Activated CD4-positive, alpha-beta T cell treated with anti-CD3 and anti-CD28 coated beads, Interleukin-2, amount 50 U/mL, for 16 hours (primary cell): ENCODE data around the gene KRTAP5-3.
A peak's percentile ranks its signal among the peaks of the same experiment; 100 is the strongest.
"Not testable (repeated sequence)": the region's sequence is repeated elsewhere in the genome, so short reads cannot be mapped to it uniquely, and the experiment has no call there.

ENCODE experiments used
- DNase-seq: peaks from one replicate; pipeline ENCODE4 v3.0.0-alpha.2; 2020

Gene KRTAP5-3

GRCh38 chr11:1575756-1576155, 32.5 kb downstream of the KRTAP5-3 start:
- not testable (repeated sequence) for DNase-seq

GRCh38 chr11:1574933-1575242, 33.4 kb downstream of the KRTAP5-3 start:
- no peak for DNase-seq

GRCh38 chr11:1574238-1574932, 33.9 kb downstream of the KRTAP5-3 start:
- DNase-seq: peak; percentile 43

GRCh38 chr11:1573903-1574237, 34.4 kb downstream of the KRTAP5-3 start:
- DNase-seq: no peak

- peak; percentile 14 for DNase-seq
Measured at GRCh38 chr11:1573077-1573902, 35.0 kb downstream of the KRTAP5-3 start.

- DNase-seq: peak; percentile 83
Measured at GRCh38 chr11:1572197-1573076, 35.8 kb downstream of the KRTAP5-3 start, which contains the start of gene DUSP8. DUSP8 (minus strand) TSS chr11:1572271; CDS start chr11:1565826, 6,445 bp downstream.

- DNase-seq: no peak
Measured at GRCh38 chr11:1571760-1572196, 36.5 kb downstream of the KRTAP5-3 start.

GRCh38 chr11:1570896-1571759, 37.1 kb downstream of the KRTAP5-3 start:
- no peak for DNase-seq

- DNase-seq: no peak
Measured at GRCh38 chr11:1570531-1570895, 37.8 kb downstream of the KRTAP5-3 start.

GRCh38 chr11:1570001-1570453, 38.2 kb downstream of the KRTAP5-3 start:
- DNase-seq: no peak

GRCh38 chr11:1569251-1569780, 38.9 kb downstream of the KRTAP5-3 start:
- DNase-seq: no peak

- DNase-seq: no peak
Measured at GRCh38 chr11:1568441-1568911, 39.8 kb downstream of the KRTAP5-3 start.

- no peak for DNase-seq
Measured at GRCh38 chr11:1567721-1568100, 40.6 kb downstream of the KRTAP5-3 start.

GRCh38 chr11:1567052-1567720, 41.1 kb downstream of the KRTAP5-3 start:
- DNase-seq: no peak

- DNase-seq: no peak
Measured at GRCh38 chr11:1566381-1567051, 41.7 kb downstream of the KRTAP5-3 start.

GRCh38 chr11:1565904-1566247, 42.4 kb downstream of the KRTAP5-3 start:
- no peak for DNase-seq

- no peak for DNase-seq
Measured at GRCh38 chr11:1565173-1565903, 42.9 kb downstream of the KRTAP5-3 start.

GRCh38 chr11:1564535-1565172, 43.6 kb downstream of the KRTAP5-3 start:
- DNase-seq: no peak

- DNase-seq: no peak
Measured at GRCh38 chr11:1563697-1564534, 44.3 kb downstream of the KRTAP5-3 start.
